GM23338 (cell line): Measurements from ENCODE around the gene C3orf85. TPM values are rescaled to one million over a fixed set of nuclear protein-coding genes. Genes with fewer than 3 reads are reported as not detected.
A peak's percentile ranks its signal among the peaks of the same experiment; 100 is the strongest.

Experiments used
- ATAC-seq: fragments of 200-7000 bp; cut with Tn5 transposase; 3 replicates; pipeline ENCODE4 v1.9.1; 2020
- DNase-seq: peaks from one replicate; pipeline ENCODE4 v3.0.0-alpha.2; 2015; ENCODE audit warnings: low spot score
- H2AFZ ChIP-seq: fragments of 200-600 bp; sonication (generic); 2 replicates; pipeline ENCODE4 v1.8.0; 2016; ENCODE audit warnings: antibody characterized with exemption, mild to moderate bottlenecking, moderate library complexity
- H3F3A ChIP-seq: fragments of 200-600 bp; sonication (generic); replicated peaks from 2 replicates; pipeline ENCODE4 v1.8.0; 2017; ENCODE audit warnings: antibody characterized with exemption, mixed run types, low read depth
- H3K27ac ChIP-seq: fragments of 200-600 bp; sonication (generic); 2 replicates; pipeline ENCODE4 v1.6.1; 2016; ENCODE audit warnings: low read depth
- H3K27me3 ChIP-seq: fragments of 200-600 bp; sonication (generic); 2 replicates; pipeline ENCODE4 v1.8.0; 2016; ENCODE audit warnings: mild to moderate bottlenecking, mixed run types, moderate library complexity; ENCODE audit not compliant: insufficient read depth
- H3K36me3 ChIP-seq: fragments of 200-600 bp; sonication (generic); 2 replicates; pipeline ENCODE4 v1.8.0; 2016; ENCODE audit warnings: mild to moderate bottlenecking; ENCODE audit not compliant: insufficient read depth
- H3K4me1 ChIP-seq: fragments of 200-600 bp; sonication (generic); 2 replicates; pipeline ENCODE4 v1.8.0; 2016; ENCODE audit warnings: mild to moderate bottlenecking, moderate library complexity; ENCODE audit not compliant: insufficient read depth
- H3K4me2 ChIP-seq: fragments of 200-600 bp; sonication (generic); 2 replicates; pipeline ENCODE4 v1.7.1; 2017; ENCODE audit warnings: mixed run types
- H3K4me3 ChIP-seq: fragments of 200-600 bp; sonication (generic); 2 replicates; pipeline ENCODE4 v1.6.1; 2016; ENCODE audit warnings: mixed run types
- H3K79me2 ChIP-seq: fragments of 200-600 bp; sonication (generic); replicated peaks from 2 replicates; pipeline ENCODE4 v1.8.0; 2017; ENCODE audit warnings: mild to moderate bottlenecking; ENCODE audit not compliant: insufficient read depth
- H3K9me2 ChIP-seq: fragments of 200-600 bp; sonication (generic); 2 replicates; pipeline ENCODE4 v1.8.0; 2017; ENCODE audit not compliant: insufficient read depth
- H4K20me1 ChIP-seq: fragments of 200-600 bp; sonication (generic); replicated peaks from 2 replicates; pipeline ENCODE4 v1.8.0; 2017; ENCODE audit warnings: mild to moderate bottlenecking; ENCODE audit not compliant: insufficient read depth
- H3K27ac Mint-ChIP-seq: 2 replicates; pipeline ENCODE4 v1.8.0; 2020; ENCODE audit warnings: inconsistent platforms, mild to moderate bottlenecking, moderate library complexity, mixed read lengths
- H3K27me3 Mint-ChIP-seq: 3 replicates; pipeline ENCODE4 v1.8.0; 2022; ENCODE audit warnings: low read depth, mild to moderate bottlenecking, moderate library complexity, mixed read lengths, inconsistent platforms; ENCODE audit not compliant: insufficient read depth, poor library complexity
- H3K36me3 Mint-ChIP-seq: 3 replicates; pipeline ENCODE4 v1.8.0; 2021; ENCODE audit warnings: low read depth, mild to moderate bottlenecking, inconsistent platforms, moderate library complexity, mixed read lengths
- H3K4me1 Mint-ChIP-seq: 3 replicates; pipeline ENCODE4 v1.8.0; 2020; ENCODE audit warnings: mild to moderate bottlenecking, inconsistent platforms, mixed read lengths
- H3K4me3 Mint-ChIP-seq: 3 replicates; pipeline ENCODE4 v1.8.0; 2021; ENCODE audit warnings: moderate library complexity, mild to moderate bottlenecking, inconsistent platforms, mixed read lengths
- H3K9me3 Mint-ChIP-seq: 3 replicates; pipeline ENCODE4 v1.8.0; 2020; ENCODE audit warnings: moderate library complexity, mild to moderate bottlenecking, inconsistent platforms, mixed read lengths
- NANOG ChIP-seq: IDR thresholded peaks from 2 replicates; pipeline ENCODE4 v1.6.1; 2016; ENCODE audit warnings: antibody characterized with exemption, borderline replicate concordance
- REST ChIP-seq: IDR thresholded peaks from one replicate; pipeline ENCODE4 v1.6.1; 2018; ENCODE audit warnings: antibody characterized with exemption; ENCODE audit not compliant: unreplicated experiment
- ZNF462 ChIP-seq: fragments of 250-450 bp; sonication (Bioruptor Pico); IDR thresholded peaks from 2 replicates; pipeline ENCODE4 v1.5.0; 2020; ENCODE audit warnings: mild to moderate bottlenecking, moderate library complexity
- polyA plus RNA-seq: library from polyadenylated mRNA; unstranded; fragments of >200 nt; fragmentation: Nextera tagmentation; extraction: Ambion mirVana; gene quantifications from 2 replicates; pipeline ENCODE4 v1.2.1, GENCODE V29; 2016
- total RNA-seq: library from RNA; depleted of rRNA; stranded (reverse); fragments of >200 nt; shearing (Covaris generic); gene quantifications from 2 replicates; pipeline ENCODE4 v1.2.3, GENCODE V29; 2014

Gene C3orf85
- total and polyA plus RNA-seq, 2 experiments from 2014 or later: not detected

GRCh38 chr3:109187390-109187789 is 50.9 kb downstream of the C3orf85 start:
- no peaks in the 10 kb centered on the region; the same call in 2 of the 3 replicates for H3K9me3 Mint-ChIP-seq

More at GRCh38 chr3:109187390-109187789, 50.9 kb downstream of the C3orf85 start:
- H3K4me1 Mint-ChIP-seq: peaks cover 17% of the 10 kb centered on the region
- no peak overlapping the region for H3K4me3 Mint-ChIP-seq
- no peaks in the 10 kb centered on the region for H3K79me2 ChIP-seq
- TF ChIP-seq REST (no peak), ZNF462 (CRISPR knock-in tag) (peak; percentile 81; the same call in 1 of the 2 replicates), NANOG (peak; percentile 65; the same call in 1 of the 2 replicates)
- ATAC-seq (peak; percentile 64), DNase-seq (peak; percentile 28)
- no peak overlapping the region for H3K27ac Mint-ChIP-seq
- H4K20me1 ChIP-seq: no peaks in the 10 kb centered on the region
- H3K36me3 ChIP-seq: no peaks in the 10 kb centered on the region
- H3K27ac ChIP-seq: no peak overlapping the region
- peak overlapping the region; percentile 64; the same call in 1 of the 2 replicates for H2AFZ ChIP-seq
- no peaks in the 10 kb centered on the region; the same call in 2 of the 3 replicates for H3K36me3 Mint-ChIP-seq
- no peak overlapping the region for H3K4me3 ChIP-seq
- peaks cover 7% of the 10 kb centered on the region; the same call in 1 of the 2 replicates for H3K4me1 ChIP-seq
- H3F3A ChIP-seq: no peaks in the 10 kb centered on the region
- H3K27me3 ChIP-seq: no peaks in the 10 kb centered on the region
- H3K9me2 ChIP-seq: no peaks in the 10 kb centered on the region
- H3K4me2 ChIP-seq: no peak overlapping the region
- H3K27me3 Mint-ChIP-seq: peaks cover 9% of the 10 kb centered on the region
